Measurements from ENCODE around the gene RMP24.
A peak's percentile ranks its signal among the peaks of the same experiment; 100 is the strongest.

The RMP24 gene

GRCh38 chr18:35991696-35992095 lies 19.2 kb downstream of the RMP24 start:
- peaks cover 21% of the 10 kb centered on the region for H3K36me3 ChIP-seq
- no peak overlapping the region for H3K4me3 ChIP-seq
- no peaks in the 10 kb centered on the region for H3K27me3 ChIP-seq
- TF ChIP-seq, protein P1, sequence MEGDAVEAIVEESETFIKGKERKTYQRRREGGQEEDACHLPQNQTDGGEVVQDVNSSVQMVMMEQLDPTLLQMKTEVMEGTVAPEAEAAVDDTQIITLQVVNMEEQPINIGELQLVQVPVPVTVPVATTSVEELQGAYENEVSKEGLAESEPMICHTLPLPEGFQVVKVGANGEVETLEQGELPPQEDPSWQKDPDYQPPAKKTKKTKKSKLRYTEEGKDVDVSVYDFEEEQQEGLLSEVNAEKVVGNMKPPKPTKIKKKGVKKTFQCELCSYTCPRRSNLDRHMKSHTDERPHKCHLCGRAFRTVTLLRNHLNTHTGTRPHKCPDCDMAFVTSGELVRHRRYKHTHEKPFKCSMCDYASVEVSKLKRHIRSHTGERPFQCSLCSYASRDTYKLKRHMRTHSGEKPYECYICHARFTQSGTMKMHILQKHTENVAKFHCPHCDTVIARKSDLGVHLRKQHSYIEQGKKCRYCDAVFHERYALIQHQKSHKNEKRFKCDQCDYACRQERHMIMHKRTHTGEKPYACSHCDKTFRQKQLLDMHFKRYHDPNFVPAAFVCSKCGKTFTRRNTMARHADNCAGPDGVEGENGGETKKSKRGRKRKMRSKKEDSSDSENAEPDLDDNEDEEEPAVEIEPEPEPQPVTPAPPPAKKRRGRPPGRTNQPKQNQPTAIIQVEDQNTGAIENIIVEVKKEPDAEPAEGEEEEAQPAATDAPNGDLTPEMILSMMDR (IDR thresholded peaks at IDR 0.05; ENCODE audit: low read depth, low read length): no peak
- H3K4me1 ChIP-seq (ENCODE audit: low read depth): no peaks in the 10 kb centered on the region
- no peaks in the 10 kb centered on the region for H3K9me3 ChIP-seq (ENCODE audit: low read depth)
- DNase-seq (ENCODE audit: low read depth in 1 of 2, low spot score in 1 of 2): no peak
- no peak overlapping the region for H3K27ac ChIP-seq

DNA sequence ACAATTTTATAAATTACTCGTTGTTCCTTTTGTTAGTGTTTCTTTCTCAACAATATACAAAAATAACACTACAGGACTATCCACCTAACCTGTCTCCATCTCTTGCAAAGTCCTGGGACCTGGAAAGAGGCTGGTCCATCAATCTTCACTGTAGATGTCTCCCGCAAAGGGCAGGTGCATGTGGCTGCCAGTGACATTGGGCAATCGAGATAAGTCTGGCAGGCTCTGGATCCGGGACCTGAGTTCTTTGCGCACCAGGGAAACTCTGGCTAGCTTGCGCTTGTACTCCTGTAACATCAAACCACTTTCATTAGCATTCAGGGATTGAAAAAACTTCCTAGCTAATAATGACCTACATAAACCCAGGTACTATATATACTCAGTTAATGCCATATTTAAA lies 20.5 kb downstream of the RMP24 start:
- Histone ChIP-seq H3K4me3 (no peak overlapping the region), H3K9me3 (ENCODE audit: low read depth) (no peaks in the 10 kb centered on the region), H3K4me1 (ENCODE audit: low read depth) (no peaks in the 10 kb centered on the region), H3K27me3 (no peaks in the 10 kb centered on the region), H3K36me3 (peaks cover 21% of the 10 kb centered on the region), H3K27ac (no peak overlapping the region)
- TF ChIP-seq, protein P1 (IDR thresholded peaks at IDR 0.05; ENCODE audit: low read depth, low read length): no peak
- DNase-seq (ENCODE audit: low read depth in 1 of 2, low spot score in 1 of 2): no peak

DNA sequence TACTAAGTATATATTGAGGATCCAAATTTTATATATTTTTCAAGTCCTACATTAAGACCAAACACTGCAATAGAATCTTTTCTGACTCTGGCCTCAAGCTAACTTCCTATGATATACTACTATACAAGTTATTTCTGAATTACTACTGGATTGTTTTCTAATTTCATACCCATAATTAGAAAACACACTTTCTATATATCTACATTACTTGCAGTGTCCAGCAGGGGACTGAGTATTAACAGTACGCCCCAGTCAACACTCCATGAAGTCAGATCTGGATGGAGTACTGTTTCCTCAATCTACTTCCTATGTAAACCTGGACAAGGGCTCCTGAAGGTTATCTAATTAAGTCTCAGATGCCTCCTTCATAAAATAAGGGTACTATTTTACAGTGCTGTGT lies 26.5 kb downstream of the RMP24 start:
- H3K4me1 ChIP-seq (ENCODE audit: low read depth): no peaks in the 10 kb centered on the region
- no peaks in the 10 kb centered on the region for H3K36me3 ChIP-seq
- TF ChIP-seq, protein P1 (IDR thresholded peaks at IDR 0.05; ENCODE audit: low read depth, low read length): peak; percentile 32
- peak in 1 of 2 donors; percentile 21 for DNase-seq (ENCODE audit: low read depth in 1 of 2, low spot score in 1 of 2)
- no peaks in the 10 kb centered on the region for H3K9me3 ChIP-seq (ENCODE audit: low read depth)
- H3K27ac ChIP-seq: no peak overlapping the region
- H3K27me3 ChIP-seq: no peaks in the 10 kb centered on the region
- H3K4me3 ChIP-seq: no peak overlapping the region

DNA sequence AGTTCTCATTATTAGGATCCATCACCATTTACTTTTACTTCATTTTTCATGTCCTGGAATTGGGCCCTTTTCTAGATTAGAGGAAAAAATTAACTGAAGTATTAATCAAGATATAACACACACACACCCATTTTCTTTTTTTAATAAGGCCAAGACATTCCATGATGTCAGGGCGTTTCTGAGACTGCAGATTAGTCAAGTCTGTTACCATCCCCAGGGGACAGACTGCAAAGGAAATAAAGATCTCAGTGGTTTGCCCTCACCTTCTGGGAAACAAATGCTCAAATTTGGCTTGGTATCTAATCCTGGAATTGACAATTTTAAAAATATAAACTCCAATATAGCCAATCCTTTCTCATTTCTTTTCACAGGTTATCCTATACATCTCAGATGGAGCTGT lies 27.4 kb downstream of the RMP24 start:
- no peak for DNase-seq (ENCODE audit: low read depth in 1 of 2, low spot score in 1 of 2)
- TF ChIP-seq, protein P1 (IDR thresholded peaks at IDR 0.05; ENCODE audit: low read depth, low read length): no peak

DNA sequence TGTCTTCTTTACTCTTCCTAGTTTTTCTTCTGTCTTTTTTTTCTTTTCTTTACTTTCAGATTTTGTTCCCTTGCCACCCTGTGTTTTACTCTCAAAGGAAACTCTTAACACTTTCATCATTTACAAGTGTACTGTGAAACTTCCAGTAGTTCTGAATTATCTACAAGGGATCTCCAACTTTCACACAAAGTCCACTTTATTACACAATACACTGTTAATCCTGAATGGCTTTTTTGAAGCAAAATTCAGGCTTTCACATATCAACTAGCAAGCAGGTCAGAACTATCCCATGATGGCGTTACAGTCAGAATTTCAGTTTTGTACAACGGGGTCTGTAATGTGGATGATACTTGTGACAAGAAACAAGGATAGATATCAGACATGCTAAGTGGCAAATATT lies 34.5 kb downstream of the RMP24 start:
- H3K9me3 ChIP-seq (ENCODE audit: low read depth): no peaks in the 10 kb centered on the region
- H3K4me3 ChIP-seq: no peak overlapping the region
- no peak for DNase-seq (ENCODE audit: low read depth in 1 of 2, low spot score in 1 of 2)
- no peaks in the 10 kb centered on the region for H3K36me3 ChIP-seq
- H3K4me1 ChIP-seq (ENCODE audit: low read depth): no peaks in the 10 kb centered on the region
- H3K27ac ChIP-seq: no peak overlapping the region
- TF ChIP-seq, protein P1 (IDR thresholded peaks at IDR 0.05; ENCODE audit: low read depth, low read length): no peak
- no peaks in the 10 kb centered on the region for H3K27me3 ChIP-seq

More for the DNA sequence above, 27.4 kb downstream of the RMP24 start:
- no peaks in the 10 kb centered on the region for H3K9me3 ChIP-seq (ENCODE audit: low read depth)
- H3K36me3 ChIP-seq: no peaks in the 10 kb centered on the region
- no peak overlapping the region for H3K4me3 ChIP-seq
- H3K27ac ChIP-seq: no peak overlapping the region
- H3K4me1 ChIP-seq (ENCODE audit: low read depth): no peaks in the 10 kb centered on the region
- H3K27me3 ChIP-seq: no peaks in the 10 kb centered on the region

DNA sequence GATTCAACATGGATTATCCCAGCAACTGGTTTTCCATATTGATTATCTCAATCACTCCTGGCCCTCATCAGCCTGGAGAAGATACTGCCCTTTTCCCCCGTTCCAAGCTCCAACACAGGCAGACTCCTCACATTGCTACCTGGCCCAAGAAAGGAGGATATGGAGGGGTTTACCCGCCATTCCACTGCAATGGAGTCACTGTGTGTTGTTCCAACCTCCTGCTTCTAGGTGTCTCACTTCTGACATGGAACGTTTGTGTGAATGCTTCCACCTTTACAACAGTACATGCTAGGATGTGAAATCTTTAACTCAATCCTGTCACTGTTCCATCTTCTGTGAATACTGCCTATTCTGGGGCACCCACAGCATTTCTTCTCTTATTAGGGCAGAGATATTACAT lies 36.7 kb downstream of the RMP24 start:
- H3K36me3 ChIP-seq: no peaks in the 10 kb centered on the region

More for the DNA sequence above, 36.7 kb downstream of the RMP24 start:
- no peak for DNase-seq (ENCODE audit: low read depth in 1 of 2, low spot score in 1 of 2)
- Histone ChIP-seq H3K4me1 (ENCODE audit: low read depth) (no peaks in the 10 kb centered on the region), H3K27ac (no peak overlapping the region), H3K9me3 (ENCODE audit: low read depth) (no peaks in the 10 kb centered on the region), H3K27me3 (no peaks in the 10 kb centered on the region), H3K4me3 (no peak overlapping the region)
- TF ChIP-seq, protein P1 (IDR thresholded peaks at IDR 0.05; ENCODE audit: low read depth, low read length): no peak

Data from cardiac muscle cell (in vitro differentiated cells and primary cell).